Testis (tissue), 3 donors: ENCODE measurements around the gene ARID5B. TPM values are rescaled to one million over a fixed set of nuclear protein-coding genes. Genes with fewer than 3 reads are reported as not detected.

Experiments
- DNase-seq: peaks from one replicate; pipeline ENCODE4 v3.0.0-alpha.2; 2019
- H3K27ac ChIP-seq, 2 donors: fragments of 200-600 bp; sonication (generic); one replicate each; pipeline ENCODE4 v1.5.1; 2019
- H3K27me3 ChIP-seq: fragments of 200-600 bp; sonication (generic); one replicate; pipeline ENCODE4 v1.5.1; 2019
- H3K36me3 ChIP-seq: fragments of 200-600 bp; sonication (generic); one replicate; pipeline ENCODE4 v1.5.1; 2017; ENCODE audit warnings: low read depth; ENCODE audit errors: missing control alignments
- H3K4me1 ChIP-seq: fragments of 200-600 bp; sonication (generic); one replicate; pipeline ENCODE4 v1.5.1; 2019
- H3K4me3 ChIP-seq, 2 donors: fragments of 200-600 bp; sonication (generic); one replicate each; pipeline ENCODE4 v1.5.1; 2017 to 2019
- H3K9me3 ChIP-seq: fragments of 200-600 bp; sonication (generic); one replicate; pipeline ENCODE4 v1.5.1; 2017
- CTCF ChIP-seq, 3 experiments: fragments of 450-650 bp in 2 of 3; fragments of 200-600 bp in 1 of 3; sonication (generic) in 1 of 3; IDR thresholded peaks; one replicate each; pipeline ENCODE4 v1.5.1; 2016 to 2019; ENCODE audit warnings: antibody characterized with exemption in 3 of 3, mild to moderate bottlenecking in 2 of 3, moderate library complexity in 1 of 3
- POLR2A ChIP-seq: fragments of 450-650 bp; IDR thresholded peaks from one replicate; pipeline ENCODE4 v1.6.1; 2017; ENCODE audit warnings: antibody characterized with exemption, mild to moderate bottlenecking, moderate library complexity
- WGBS, 2 donors: methylation state at CpG; one replicate each; pipeline ENCODE4 v1.1.5; 2018; 5-methylcytosine and 5-hydroxymethylcytosine counted together
- intact Hi-C: fragments of 100-400 bp; cut with DNase I; formaldehyde crosslinking; loops from one replicate; pipeline ENCODE4 v1.15.1; 2023; ENCODE audit warnings: low total_unique reads
- polyA plus RNA-seq: library from polyadenylated mRNA; stranded (reverse); fragments of 350-450 nt; fragmentation: Illumina TruSeq; extraction: RNeasy Lipid Tissue Mini Kit (QIAGEN cat#74804); gene quantifications from one replicate; pipeline ENCODE4 v1.2.3, GENCODE V29; 2014; ENCODE audit warnings: low read depth, low replicate concordance; ENCODE audit not compliant: insufficient read depth
- total RNA-seq, 2 donors: library from RNA; depleted of rRNA; stranded (reverse); fragments of >200 nt; gene quantifications; one replicate each; pipeline ENCODE4 v1.2.3, GENCODE V29; 2016

ARID5B gene
- total and polyA plus RNA-seq, 3 donors from 2014 or later = 14.3 to 73.6 (median 52.1) TPM

- Histone ChIP-seq H3K27me3 (no peaks in the 10 kb centered on the region), H3K27ac (no peak overlapping the region), H3K4me3 (no peak overlapping the region), H3K36me3 (no peaks in the 10 kb centered on the region), H3K4me1 (peaks cover 6% of the 10 kb centered on the region), H3K9me3 (no peaks in the 10 kb centered on the region)
- no peak for DNase-seq
- intact Hi-C loops = no loop called here
- TF ChIP-seq POLR2A (no peak), CTCF (IDR thresholded peaks at IDR 0.05) (no peak)
Measured at GRCh38 chr10:61958805-61959204, 57.3 kb downstream of the ARID5B start.

- Histone ChIP-seq H3K4me3 (no peak overlapping the region), H3K27ac (no peak overlapping the region), H3K27me3 (no peaks in the 10 kb centered on the region), H3K4me1 (peaks cover 6% of the 10 kb centered on the region), H3K9me3 (no peaks in the 10 kb centered on the region), H3K36me3 (no peaks in the 10 kb centered on the region)
- TF ChIP-seq POLR2A (no peak), CTCF (IDR thresholded peaks at IDR 0.05) (no peak)
- WGBS, 2 donors = 85 to 90% methylated on average over 2 of the region's 2 CpGs
- no peak for DNase-seq
- intact Hi-C loops = no loop called here
Measured at GRCh38 chr10:61959814-61960213, 58.3 kb downstream of the ARID5B start.

- no peaks in the 10 kb centered on the region for H3K36me3 ChIP-seq
- H3K9me3 ChIP-seq = no peaks in the 10 kb centered on the region
- intact Hi-C loops = no loop called here
- DNase-seq = no peak
- no peak for TF ChIP-seq POLR2A
- TF ChIP-seq CTCF (IDR thresholded peaks at IDR 0.05) = no peak
- no peaks in the 10 kb centered on the region for H3K27me3 ChIP-seq
- H3K4me1 ChIP-seq = peaks cover 6% of the 10 kb centered on the region
- WGBS, 2 donors = 95 to 96% methylated on average over 2 of the region's 2 CpGs
- no peak overlapping the region for H3K27ac ChIP-seq
- no peak overlapping the region for H3K4me3 ChIP-seq
Measured at GRCh38 chr10:61960396-61961120, 59.1 kb downstream of the ARID5B start.

GRCh38 chr10:61961278-61961677, 59.8 kb downstream of the ARID5B start:
- no peaks in the 10 kb centered on the region for H3K36me3 ChIP-seq
- intact Hi-C loops = no loop called here
- no peak overlapping the region for H3K27ac ChIP-seq
- 81 to 93% methylated on average over 8 of the region's 8 CpGs for WGBS, 2 donors
- no peaks in the 10 kb centered on the region for H3K27me3 ChIP-seq
- H3K4me1 ChIP-seq = peaks cover 6% of the 10 kb centered on the region
- no peak overlapping the region for H3K4me3 ChIP-seq
- no peak for DNase-seq
- H3K9me3 ChIP-seq = no peaks in the 10 kb centered on the region
- TF ChIP-seq CTCF (IDR thresholded peaks at IDR 0.05) = no peak
- no peak for TF ChIP-seq POLR2A

- H3K9me3 ChIP-seq = no peaks in the 10 kb centered on the region
- no peak for DNase-seq
- intact Hi-C loops = no loop called here
- TF ChIP-seq POLR2A = no peak
- no peak for TF ChIP-seq CTCF (IDR thresholded peaks at IDR 0.05)
- H3K27ac ChIP-seq = no peak overlapping the region
- 94 to 98% methylated on average over 4 of the region's 4 CpGs for WGBS, 2 donors
- H3K4me3 ChIP-seq = no peak overlapping the region
- H3K36me3 ChIP-seq = no peaks in the 10 kb centered on the region
- no peaks in the 10 kb centered on the region for H3K4me1 ChIP-seq
- no peaks in the 10 kb centered on the region for H3K27me3 ChIP-seq
Measured at GRCh38 chr10:61962971-61963370, 61.5 kb downstream of the ARID5B start.
